HG03521 (cell line): ENCODE results near the gene IGSF9B.
A peak's percentile ranks its signal among the peaks of the same experiment; 100 is the strongest.

Source experiments
- ATAC-seq: cut with Tn5 transposase; IDR thresholded peaks from one replicate; pipeline ENCODE4 v1.9.1; 2021; ENCODE audit warnings: mild to moderate bottlenecking, moderate library complexity; ENCODE audit not compliant: unreplicated experiment

The IGSF9B gene

GRCh38 chr11:133985981-133986944, 29.5 kb upstream of the IGSF9B start:
- no peak for ATAC-seq

GRCh38 chr11:133984828-133985227, 28.1 kb upstream of the IGSF9B start:
- no peak for ATAC-seq

- no peak for ATAC-seq
Measured at GRCh38 chr11:133983660-133984316, 27.0 kb upstream of the IGSF9B start.

DNA sequence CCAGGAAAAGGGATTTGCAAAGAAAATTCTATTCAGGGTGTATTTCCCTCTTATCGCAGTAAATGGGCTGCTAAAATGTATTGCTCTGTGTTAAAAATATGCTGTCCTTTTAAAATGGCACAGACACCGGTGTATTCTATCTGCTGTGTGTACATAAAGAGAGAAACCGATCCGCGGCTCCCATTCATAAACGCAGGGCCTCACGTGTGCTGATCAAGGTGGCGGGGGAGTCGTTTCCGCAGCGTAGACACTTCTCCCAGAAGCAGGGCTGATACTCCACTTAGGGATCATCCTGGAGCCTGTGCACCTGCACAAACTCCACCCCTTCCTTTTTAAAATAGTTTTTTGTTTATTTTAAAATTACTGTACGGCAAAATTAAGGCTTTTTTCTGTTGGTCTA, 26.1 kb upstream of the IGSF9B start:
- ATAC-seq: no peak

- ATAC-seq: no peak
Measured at GRCh38 chr11:133982151-133982550, 25.4 kb upstream of the IGSF9B start.

DNA sequence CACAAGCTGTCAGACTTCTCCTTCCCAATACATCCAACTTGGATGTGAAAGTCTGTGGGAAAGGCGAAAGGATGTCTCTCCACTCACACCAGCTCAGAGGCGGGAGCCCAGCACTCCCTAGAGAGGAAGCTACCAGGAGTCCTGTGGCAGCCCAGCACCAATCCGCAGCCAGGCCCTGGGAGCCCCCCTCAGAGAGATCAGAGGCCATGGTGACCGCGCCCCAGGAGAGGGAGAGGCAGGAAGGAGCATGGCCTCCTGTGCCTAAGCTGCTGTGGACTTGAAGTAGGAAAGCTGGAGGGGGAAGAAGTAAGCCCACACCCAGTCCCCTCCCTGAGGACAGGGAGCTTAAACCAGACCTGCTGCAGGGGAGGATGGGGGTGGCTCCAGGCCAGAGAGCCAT, 24.4 kb upstream of the IGSF9B start:
- ATAC-seq: no peak

DNA sequence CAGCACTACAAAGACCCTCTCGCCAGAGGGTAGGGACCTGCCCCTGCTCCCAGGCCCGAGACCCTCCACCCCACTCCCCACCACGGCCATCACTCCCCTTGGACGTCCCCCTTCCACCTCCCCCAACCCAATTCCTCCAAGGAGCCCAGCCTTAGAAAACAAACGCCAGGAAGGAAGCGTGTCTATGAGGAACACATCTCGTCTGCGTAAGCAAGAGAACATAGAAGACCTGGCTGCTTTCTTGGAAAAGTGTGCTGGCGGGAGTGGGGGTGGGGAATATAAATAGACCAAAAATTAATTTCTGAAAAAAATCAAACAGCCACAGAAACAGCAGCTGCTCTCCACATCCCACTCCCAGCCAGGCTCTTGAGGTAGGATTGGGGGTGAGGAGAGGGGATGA, 23.9 kb upstream of the IGSF9B start:
- no peak for ATAC-seq

DNA sequence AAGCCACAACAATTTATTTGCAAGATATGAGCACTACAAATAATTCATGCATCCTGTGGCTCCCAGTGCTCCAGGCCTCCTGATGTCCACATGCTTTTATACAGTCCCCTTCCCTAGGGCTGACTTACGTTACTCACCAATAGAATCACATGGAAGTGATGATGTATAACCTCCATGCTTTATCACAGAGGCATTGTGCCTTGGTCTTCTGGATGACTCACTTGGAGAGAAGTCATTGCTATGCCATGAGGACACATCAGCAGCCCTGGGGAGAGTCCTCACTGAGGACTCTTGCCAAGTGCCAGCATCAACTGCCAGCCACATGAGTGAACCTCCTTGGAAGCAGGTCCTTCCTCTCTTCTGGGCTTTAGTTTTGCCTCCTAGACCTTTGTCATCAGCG, 22.0 kb upstream of the IGSF9B start:
- no peak for ATAC-seq

DNA sequence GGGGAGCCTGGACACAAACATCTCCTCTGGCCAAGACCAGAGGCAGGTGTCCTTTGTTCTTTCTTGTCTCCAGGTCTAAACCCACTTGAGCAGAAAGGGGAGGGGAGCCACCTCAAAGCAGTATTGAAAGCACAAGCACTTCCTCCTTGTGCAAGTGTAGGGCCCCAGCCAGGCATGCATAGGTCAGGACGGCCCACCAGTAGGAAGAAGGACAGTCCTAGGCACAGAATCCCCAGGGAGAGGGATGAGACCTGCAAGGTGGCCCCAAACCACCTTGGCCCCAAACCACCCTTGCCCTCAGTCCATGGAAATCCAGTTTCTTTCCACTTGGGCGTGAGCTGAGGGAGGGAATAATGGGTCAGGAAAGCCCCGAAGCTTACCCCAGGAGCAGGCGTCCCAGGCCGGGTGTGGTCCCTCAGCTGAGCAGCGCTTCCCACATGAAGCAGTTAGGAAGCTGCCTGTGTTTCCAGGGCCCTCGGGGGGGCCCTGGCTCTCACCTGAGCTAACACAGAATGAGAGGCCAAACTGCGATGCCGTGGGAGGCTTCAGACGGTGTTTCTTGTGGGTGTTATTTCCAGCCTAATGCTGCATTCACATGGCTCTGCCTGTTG, 20.4 kb upstream of the IGSF9B start:
- peak; percentile 88 for ATAC-seq

DNA sequence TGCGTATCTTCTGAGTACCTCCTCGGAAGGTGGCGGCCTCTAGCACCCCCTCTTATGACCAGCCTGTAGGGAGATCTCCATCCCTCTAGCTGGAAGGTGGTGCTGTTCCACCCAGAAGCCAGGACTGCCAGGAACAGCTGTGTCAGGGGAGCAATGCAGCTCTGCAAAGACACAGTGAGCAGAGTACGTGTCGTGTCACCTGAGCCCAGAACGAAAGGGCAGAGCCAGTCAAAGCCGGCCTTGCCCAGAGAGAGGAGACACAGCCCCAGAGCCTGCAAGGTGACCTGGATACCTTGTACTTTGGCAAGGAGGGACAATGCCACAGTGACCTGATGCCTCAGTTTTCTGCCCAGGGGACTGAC, 18.7 kb upstream of the IGSF9B start:
- no peak for ATAC-seq

DNA sequence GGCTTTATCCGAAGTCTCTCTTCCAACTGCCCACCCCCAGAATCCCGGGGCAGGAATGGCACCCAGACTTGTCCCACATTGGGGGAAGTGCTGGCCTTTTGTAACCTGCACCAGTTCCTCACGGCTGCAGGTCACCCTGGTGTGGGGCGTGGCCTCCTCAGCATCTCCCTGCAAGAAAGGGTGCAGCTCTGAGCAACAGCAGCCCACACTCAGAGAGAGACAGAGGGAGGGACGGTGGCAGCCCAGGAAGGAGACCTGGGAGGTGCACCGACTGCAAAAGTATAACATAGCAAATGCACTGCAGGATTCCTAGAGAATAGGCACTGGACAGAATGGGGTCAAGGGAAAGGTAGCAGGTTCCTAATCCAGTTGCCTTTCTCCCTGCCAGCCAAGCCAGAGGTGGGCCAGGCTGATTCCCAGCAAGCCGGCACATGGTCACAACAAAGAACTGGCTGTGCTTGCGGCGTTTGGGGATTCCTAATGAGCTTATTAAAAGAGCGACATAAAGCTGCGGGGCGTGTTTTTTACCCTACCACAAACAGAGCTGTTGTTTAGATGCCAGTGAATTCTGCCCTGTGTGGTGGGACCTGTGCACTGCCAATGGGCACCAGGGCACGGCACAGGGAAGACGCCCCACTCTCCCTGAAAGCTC, 18.2 kb upstream of the IGSF9B start:
- no peak for ATAC-seq

DNA sequence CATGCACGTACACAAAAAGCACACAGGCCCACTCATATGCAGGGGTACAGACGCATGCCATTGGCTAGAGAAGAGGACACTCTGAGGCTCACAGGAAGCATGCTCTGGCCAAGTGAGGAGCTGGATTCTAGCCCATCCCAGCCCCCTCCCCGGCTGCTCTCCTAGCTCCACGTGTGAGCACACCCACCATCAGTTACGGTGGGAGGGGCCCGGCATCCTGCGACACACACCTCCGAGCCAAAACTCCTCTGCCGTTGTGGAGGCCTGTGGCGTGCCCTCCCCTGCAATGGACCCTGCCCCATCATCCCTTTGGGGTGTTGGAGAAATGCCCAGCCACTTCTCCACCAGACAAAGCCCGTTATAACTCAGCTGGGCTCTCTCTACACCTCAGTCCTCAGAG, 15.1 kb upstream of the IGSF9B start:
- ATAC-seq: no peak

GRCh38 chr11:133969112-133969511, 12.3 kb upstream of the IGSF9B start:
- no peak for ATAC-seq

- no peak for ATAC-seq
Measured at GRCh38 chr11:133968300-133968699, 11.5 kb upstream of the IGSF9B start.

GRCh38 chr11:133967599-133968238, 11.0 kb upstream of the IGSF9B start:
- ATAC-seq: no peak

DNA sequence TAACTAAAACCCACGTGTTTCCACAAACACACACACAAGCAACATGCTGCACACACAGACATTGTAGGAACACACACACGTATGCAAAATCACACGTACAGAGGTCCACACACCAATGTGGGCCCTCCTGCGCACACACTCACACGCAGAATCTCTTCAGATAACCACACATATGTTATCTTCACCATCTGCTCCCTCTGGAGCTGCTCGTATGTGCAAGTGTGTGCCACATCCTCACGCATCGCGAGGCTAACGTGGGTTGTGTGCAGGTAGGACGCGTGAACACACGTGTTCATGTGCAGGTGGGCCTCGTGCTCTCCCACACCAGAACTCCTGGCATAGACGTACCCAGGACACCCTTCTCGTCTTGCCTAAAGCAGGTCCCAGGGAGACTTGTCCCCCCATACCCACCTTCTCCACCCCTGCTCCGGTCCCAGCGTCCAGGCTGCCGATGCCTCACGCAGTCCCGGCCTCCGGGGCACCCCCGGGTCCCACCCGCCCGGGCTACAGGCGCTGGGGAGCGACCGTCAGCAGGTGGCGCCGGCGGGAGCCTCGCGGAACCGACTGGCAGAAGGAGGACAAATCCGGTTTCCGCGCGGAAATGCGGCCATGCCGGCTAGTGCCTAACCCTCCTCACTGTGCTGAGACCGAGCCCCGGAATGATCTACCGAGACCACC, 10.3 kb upstream of the IGSF9B start:
- no peak for ATAC-seq

- ATAC-seq: no peak
Measured at GRCh38 chr11:133966172-133966651, 9.4 kb upstream of the IGSF9B start.

- ATAC-seq: no peak
Measured at GRCh38 chr11:133965031-133965601, 8.3 kb upstream of the IGSF9B start.

DNA sequence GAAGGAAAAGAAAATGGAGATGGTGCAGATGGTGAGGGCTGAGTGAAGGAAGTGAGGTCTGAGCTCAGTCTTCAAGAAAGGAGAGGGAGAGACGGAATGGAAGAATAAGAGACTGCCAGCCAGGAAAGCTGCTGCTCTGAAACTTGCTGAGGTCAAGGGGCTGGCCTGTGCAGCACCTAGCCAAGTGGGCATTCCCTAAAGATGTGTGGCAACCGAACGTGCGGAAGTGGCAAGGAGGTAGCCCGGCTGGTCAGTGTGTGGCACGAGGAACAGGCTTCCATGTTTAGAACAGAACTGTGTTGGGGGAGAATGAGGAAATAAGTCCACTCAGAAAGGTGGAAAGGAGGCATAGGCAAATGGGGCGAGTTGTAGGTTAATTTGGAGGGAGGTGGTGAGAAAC, 7.6 kb upstream of the IGSF9B start:
- no peak for ATAC-seq

- ATAC-seq: no peak
Measured at GRCh38 chr11:133961890-133962289, 5.1 kb upstream of the IGSF9B start.
